Iris pigment epithelial cell (primary cell): ENCODE measurements around the gene BAIAP2.
A peak's percentile ranks its signal among the peaks of the same experiment; 100 is the strongest.

Source experiments
- DNase-seq: peaks from one replicate; pipeline ENCODE4 v3.0.0-alpha.2; 2011; ENCODE audit warnings: low read depth

The BAIAP2 gene

DNA sequence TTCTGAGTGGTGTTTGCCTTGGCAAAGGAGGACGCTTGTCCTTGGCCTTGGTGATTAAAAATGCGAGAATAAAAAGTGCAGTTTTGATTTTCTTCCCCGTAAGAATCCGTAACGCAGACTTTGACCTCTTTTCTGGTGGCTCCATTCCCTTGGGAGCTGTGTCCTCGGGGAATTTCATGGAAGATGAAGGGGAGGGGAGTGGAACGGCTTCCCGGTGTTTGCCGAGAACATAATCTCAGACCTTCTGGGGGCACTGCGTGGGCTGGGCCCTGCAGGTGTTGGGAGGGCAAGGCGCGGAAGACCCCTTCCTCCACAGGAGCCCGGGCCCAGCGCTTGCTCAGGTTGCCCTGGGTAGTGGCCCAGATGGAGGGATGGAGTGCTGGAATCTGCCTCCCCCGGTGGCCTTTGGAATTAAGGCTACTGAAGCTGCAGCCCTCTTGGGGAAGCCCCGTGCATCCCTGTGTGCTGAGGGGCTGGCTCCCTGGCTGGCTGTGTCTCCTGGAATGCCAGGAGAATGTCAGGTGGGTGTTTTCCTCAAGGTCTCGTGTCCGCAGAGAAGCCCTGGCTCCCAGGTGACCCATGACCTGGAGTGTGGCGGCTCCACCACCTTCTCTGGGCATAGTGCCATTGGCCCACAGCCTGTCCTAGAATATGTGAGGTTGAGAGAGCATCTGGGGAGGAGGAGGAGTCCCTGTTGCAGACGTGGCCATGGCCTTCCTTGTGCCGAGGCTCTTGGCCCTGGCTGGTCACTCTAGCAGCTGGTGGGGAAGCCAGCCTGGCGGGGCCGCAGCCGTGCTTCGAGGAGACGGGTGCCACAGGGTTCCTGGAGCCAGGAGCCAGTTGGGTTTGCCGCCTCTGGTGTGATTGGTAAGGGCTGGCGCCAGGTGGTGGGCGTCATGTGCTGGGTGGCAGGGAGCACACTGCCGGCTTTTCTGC is 3.1 kb downstream of the BAIAP2 start:
- no peak for DNase-seq

DNA sequence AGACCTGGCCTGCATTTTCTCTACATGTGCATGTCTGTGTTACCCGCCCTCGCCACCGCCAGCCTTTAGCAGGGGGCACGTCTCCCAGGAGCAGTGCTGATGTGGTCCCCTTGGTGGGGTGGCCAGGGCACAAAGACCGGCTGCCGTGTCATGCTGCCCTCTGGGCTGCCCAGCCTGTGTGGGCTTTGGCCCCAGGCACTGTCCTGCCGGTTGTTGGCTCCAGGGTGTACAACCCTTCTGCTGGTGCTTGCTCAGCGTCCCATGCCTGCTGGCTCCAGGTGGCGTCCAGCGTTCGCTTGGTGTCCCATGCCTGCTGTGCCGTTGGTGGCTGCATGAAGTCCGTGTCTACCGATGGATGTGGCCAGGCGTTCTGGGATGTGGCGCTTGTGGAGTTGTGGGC is 4.1 kb downstream of the BAIAP2 start:
- no peak for DNase-seq

DNA sequence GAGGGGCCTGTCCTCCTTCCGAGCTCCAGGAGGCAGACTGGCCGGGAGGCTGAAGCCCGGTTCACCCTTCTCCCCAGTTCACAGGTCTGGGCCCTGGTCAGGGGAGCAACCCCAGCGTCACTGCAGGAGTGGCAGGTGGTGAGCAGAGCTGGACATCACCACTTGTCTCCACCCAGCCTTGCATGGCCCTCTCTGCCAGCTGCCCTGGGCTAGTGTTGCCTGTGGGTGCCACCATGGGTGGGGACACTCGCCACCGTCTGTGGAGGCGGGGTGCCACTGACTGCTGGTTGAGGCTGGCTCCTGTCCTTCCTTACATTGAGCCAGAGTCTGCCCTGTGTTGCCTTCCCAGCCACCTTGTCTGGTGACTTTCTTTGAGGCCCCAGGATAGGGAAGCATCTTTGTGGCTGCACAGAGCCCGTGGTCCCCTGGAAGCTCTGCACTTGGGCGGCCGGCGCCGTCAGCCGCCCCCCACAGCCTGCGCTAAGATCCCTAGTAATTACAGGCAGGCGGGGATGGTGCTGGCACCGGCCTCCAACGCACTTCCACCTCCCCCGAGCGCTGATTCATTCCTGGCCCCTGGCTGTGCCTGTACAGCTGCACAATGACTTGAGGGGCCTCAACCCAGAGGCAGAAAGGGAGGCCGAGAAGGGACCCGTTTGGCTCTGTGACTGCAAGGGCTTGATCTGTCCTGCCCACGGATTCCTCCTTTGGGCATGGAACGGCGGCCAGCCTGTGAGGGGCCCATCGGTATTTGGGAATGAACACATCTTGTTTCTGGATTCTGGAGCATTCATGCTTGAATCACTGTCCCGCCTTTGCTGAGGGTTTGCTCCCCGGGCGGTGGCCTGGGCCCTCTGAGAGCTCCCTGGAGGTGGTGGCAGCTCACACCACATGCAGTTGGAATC is 5.2 kb downstream of the BAIAP2 start:
- DNase-seq = peak; percentile 71

- DNase-seq = no peak
These were observed 5.9 kb downstream of the BAIAP2 start for GRCh38 chr17:81040791-81041337.

- DNase-seq = no peak
These were observed 7.7 kb downstream of the BAIAP2 start for GRCh38 chr17:81042606-81043005.

DNA sequence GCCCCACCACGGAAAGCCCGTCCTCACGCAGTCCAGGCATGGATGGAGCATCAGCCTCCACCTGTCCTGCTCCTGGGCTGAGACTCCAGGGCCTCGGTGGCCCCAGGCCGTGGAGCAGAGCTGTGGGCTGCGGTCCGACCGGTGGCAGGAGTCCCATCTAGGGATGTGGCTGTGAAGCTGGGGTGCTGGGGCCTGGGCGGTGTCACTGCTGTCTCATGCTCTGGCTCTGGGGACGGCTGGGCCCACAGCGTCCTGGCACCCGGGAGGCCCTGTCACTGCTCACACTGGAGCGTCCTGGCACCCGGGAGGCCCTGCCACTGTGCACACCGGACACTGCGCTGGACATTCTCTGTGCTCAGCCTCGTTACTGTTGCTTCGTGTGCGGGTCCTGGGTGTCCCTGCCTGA is 8.4 kb downstream of the BAIAP2 start:
- no peak for DNase-seq

GRCh38 chr17:81043725-81044427 is 8.9 kb downstream of the BAIAP2 start:
- no peak for DNase-seq

DNA sequence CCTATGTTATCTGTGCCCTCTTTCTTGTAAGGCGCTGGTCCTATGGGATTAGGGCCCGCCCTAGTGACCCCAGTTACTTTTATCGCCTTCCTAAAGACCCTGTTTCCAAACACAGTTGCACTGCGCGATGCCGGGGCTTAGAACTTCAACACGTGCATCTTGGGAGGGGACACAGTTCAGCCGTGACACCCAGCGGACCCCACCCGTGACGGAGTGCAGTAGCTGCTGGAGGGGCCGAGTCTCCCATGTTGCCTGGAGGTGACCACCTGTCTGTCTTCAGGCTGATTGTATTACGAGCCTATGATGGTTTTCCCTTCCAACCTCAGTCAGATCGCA is 9.4 kb downstream of the BAIAP2 start:
- DNase-seq = no peak

GRCh38 chr17:81044764-81045589 is 10.0 kb downstream of the BAIAP2 start:
- DNase-seq = peak; percentile 77

GRCh38 chr17:81045590-81046095 is 10.7 kb downstream of the BAIAP2 start:
- no peak for DNase-seq

DNA sequence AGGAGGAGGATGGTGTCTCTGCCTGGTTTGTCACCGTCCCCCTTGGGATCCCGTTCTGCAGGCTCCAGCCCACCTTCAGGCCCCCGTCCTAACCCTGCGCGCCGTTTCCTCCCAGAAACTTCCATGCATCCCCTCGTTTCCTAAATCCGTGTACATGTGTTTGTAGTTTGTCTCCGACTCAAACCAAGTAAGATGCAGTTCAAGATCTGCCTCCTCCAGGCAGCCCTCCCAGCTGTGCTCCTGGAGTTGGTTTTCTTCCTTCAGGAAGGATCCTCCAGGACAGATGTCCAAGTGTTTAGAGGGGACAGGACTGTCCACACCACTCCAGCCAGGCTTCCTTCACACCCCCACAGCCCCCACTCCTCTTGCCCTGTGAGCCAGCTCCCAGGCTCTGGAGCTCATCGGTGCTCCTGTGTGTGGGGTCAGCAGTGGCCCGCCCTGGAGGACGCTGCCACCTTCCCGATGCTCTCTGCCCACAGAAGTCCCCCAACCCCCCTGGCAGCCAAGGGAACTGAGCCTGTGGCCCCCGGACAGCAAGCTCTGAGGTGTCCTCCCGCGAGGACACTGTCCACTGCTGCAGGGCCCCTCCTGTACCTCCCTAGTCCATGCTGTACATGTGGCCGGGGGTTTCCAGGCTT is 11.3 kb downstream of the BAIAP2 start:
- DNase-seq = no peak

GRCh38 chr17:81046770-81047359 is 11.9 kb downstream of the BAIAP2 start:
- DNase-seq = no peak

DNA sequence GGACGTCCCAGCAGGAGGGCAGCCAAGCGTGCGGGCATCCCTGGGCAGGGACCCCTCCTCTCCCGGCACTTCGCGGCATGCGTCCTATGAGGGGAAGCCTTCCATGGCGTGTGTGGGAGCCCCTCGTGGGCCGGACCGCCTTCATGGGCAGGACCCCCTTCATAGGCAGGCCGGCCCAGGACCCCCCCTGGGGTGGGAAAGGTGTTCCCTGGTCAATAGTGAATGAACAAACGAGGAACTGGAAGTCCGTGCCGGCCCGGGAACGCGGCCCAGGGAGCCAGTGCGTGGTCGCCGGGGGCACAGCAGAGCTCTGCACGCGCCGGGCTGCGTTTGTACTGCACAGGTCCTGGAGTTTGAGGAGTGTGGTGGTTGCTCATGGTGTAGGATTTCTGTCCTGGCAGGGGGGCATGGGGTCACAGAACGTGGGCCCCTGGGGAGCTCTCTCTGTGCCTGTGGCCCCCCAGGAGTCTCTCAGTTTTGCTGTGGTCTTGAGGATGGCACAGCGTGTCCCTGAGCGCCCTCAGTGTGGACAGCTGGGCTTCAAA is 13.9 kb downstream of the BAIAP2 start:
- no peak for DNase-seq

DNA sequence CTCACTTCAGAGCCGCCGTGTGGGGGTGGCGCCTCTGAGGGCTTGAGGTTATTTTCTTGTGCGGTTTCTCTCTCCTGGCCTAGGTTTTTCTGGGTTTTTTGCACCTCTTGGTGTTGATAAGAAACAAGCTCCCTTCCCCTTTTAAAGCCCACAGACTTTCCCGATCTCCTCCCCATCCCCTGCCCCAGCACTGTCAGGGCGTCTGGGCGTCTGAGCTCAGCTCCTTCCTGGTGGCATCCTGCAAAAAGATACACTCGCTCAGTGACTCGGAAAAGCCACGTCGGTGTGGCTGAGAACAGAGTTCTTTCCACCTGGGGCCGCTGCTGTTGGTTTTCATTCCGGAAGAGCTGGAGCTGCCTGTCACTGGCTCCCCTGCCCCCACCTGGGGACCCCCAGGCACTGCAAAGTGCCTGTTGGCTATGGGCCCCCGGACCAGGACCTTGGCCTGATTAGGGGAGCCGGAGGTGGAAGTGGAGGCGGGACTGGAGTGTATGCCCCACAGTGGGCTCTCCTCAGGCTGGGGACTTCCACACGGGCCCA is 14.5 kb downstream of the BAIAP2 start:
- no peak for DNase-seq

DNA sequence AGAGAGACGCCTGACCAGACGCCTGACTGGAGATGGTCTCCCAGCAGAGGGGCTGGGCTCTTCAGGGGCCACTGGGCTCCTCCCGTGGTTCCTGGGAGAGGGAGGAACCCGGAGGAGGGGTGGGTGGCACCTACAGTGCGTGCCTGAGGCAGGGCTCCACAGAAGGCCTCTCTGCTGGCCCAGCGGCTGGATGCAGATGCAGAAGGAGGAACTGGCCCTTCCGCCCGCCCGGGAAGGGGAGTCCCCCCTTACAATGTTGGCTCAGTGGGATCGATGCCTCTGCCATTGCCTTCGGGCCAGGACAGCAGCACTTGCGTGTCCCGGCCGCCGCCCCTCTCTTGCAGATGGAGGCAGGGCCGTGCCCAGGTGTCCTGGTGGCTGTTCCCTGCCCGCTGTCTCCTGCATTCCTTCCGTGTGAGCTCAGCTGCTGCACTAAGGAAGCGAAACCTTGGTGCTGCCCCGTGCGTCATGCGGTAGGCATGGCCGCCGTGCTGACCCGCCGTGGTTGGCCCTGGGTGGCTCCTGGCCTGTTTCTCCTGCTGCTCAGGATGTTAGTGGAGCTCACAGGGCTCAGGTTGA is 15.1 kb downstream of the BAIAP2 start:
- no peak for DNase-seq

GRCh38 chr17:81050645-81051625 is 16.0 kb downstream of the BAIAP2 start:
- DNase-seq = peak; percentile 63

DNA sequence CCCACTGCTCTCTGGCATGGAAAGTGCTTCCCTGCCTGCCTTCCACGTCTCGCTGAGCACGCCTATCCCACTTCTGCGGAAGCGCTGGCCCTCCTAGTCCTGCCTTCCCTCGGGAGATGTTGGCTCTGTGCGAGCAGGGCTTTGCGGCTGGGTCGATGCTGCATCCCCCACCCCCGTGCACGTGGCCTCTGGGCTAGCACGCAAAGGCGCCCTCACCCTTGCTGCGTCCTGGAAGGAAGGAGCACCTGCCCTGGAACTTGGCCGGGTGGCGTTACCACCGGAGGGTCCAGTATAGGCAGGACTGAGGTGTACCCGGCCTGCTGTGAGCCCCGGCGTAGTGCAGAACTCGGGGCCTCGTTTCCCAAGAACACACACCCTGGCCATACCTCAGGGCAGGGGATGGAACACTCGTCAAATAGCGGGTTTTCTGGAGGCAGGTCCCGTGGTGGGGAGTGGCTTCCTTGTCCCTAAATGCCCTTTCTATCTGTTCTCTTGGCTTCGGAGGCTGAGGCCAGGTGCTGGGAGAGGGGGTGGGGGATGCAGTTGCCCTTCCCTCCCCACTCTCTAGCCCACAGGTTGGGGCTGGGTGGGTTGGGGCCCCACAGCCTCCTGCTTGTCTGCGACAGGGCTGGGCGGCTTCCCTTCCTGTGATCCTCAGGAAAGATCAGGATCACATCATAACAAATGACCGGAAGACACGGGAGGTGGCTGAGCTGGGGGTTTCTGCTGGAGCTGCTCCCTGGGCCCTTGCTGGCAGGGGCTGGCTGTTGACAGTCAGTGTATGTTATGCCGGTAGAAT is 17.4 kb downstream of the BAIAP2 start:
- DNase-seq = no peak
